ENCODE measurements around the gene OVCA2. TPM values are rescaled to one million over a fixed set of nuclear protein-coding genes. Genes with fewer than 3 reads are reported as not detected.

The OVCA2 gene
- total RNA-seq, 1 experiment from 2014 or later = 35.4 TPM

GRCh38 chr17:2090210-2090641, 48.4 kb downstream of the OVCA2 start:
- no peaks in the 10 kb centered on the region for H3K27me3 ChIP-seq (ENCODE audit: insufficient read depth, low read depth)
- intact Hi-C loops (cut with micrococcal nuclease; ENCODE audit: unreplicated experiment) = no loop called here
- no peaks in the 10 kb centered on the region for H3K79me2 ChIP-seq (ENCODE audit: low read depth)
- H3K27ac ChIP-seq = no peak overlapping the region
- H3K9me2 ChIP-seq (ENCODE audit: insufficient read depth) = no peaks in the 10 kb centered on the region
- H3F3A ChIP-seq (ENCODE audit: insufficient read depth, low read depth) = peaks cover 31% of the 10 kb centered on the region; the same call in 1 of the 2 replicates
- TF ChIP-seq CTCF (conservative IDR thresholded peaks at IDR 0.05) = no peak
- no peak for TF ChIP-seq EZH2 (IDR thresholded peaks at IDR 0.05; ENCODE audit: low read depth)
- H3K4me2 ChIP-seq = no peak overlapping the region
- H3K9me3 ChIP-seq (ENCODE audit: insufficient read depth, low read depth) = no peaks in the 10 kb centered on the region
- no peaks in the 10 kb centered on the region for H4K20me1 ChIP-seq (ENCODE audit: insufficient read depth)
- BruUV-seq (replicated peaks) = no TSS peak
- H3K4me3 ChIP-seq = no peak overlapping the region
- H3K36me3 ChIP-seq (ENCODE audit: low read depth) = no peaks in the 10 kb centered on the region
- DNase-seq = no peak
- POLR2A ChIA-PET (ENCODE audit: unreplicated experiment) = no interaction called here
- peaks cover 24% of the 10 kb centered on the region for H3K4me1 ChIP-seq (replicated peaks; ENCODE audit: insufficient read depth)
- CTCF ChIA-PET = interaction anchor here (0.7 kb wide), 1 partner anchor 13 kb away, joined by 5 read pairs; no protein-coding TSS in a partner anchor
- H2AFZ ChIP-seq = no peak overlapping the region

GRCh38 chr17:2090804-2091534, 49.1 kb downstream of the OVCA2 start:
- TF ChIP-seq EZH2 (IDR thresholded peaks at IDR 0.05; ENCODE audit: low read depth) = no peak
- no peak for TF ChIP-seq CTCF (conservative IDR thresholded peaks at IDR 0.05)
- CTCF ChIA-PET = no interaction called here
- H3K9me3 ChIP-seq (ENCODE audit: insufficient read depth, low read depth) = no peaks in the 10 kb centered on the region
- intact Hi-C loops (cut with micrococcal nuclease; ENCODE audit: unreplicated experiment) = no loop called here
- H3K27me3 ChIP-seq (ENCODE audit: insufficient read depth, low read depth) = no peaks in the 10 kb centered on the region
- peaks cover 17% of the 10 kb centered on the region for H3K4me1 ChIP-seq (replicated peaks; ENCODE audit: insufficient read depth)
- H3K27ac ChIP-seq = no peak overlapping the region
- H3K9me2 ChIP-seq (ENCODE audit: insufficient read depth) = no peaks in the 10 kb centered on the region
- no peak overlapping the region for H3K4me3 ChIP-seq
- no TSS peak for BruUV-seq (replicated peaks)
- H3F3A ChIP-seq (ENCODE audit: insufficient read depth, low read depth) = peaks cover 24% of the 10 kb centered on the region; the same call in 1 of the 2 replicates
- POLR2A ChIA-PET (ENCODE audit: unreplicated experiment) = interaction anchor here (0.6 kb wide), 1 partner anchor 42 kb away, joined by 3 read pairs; no protein-coding TSS in a partner anchor
- DNase-seq = peak; percentile 34
- no peaks in the 10 kb centered on the region for H3K79me2 ChIP-seq (ENCODE audit: low read depth)
- H4K20me1 ChIP-seq (ENCODE audit: insufficient read depth) = no peaks in the 10 kb centered on the region
- H3K36me3 ChIP-seq (ENCODE audit: low read depth) = no peaks in the 10 kb centered on the region
- no peak overlapping the region for H3K4me2 ChIP-seq
- H2AFZ ChIP-seq = no peak overlapping the region

GRCh38 chr17:2092253-2092652, 50.4 kb downstream of the OVCA2 start:
- no TSS peak for BruUV-seq (replicated peaks)
- H4K20me1 ChIP-seq (ENCODE audit: insufficient read depth) = no peaks in the 10 kb centered on the region
- no peak overlapping the region for H3K4me2 ChIP-seq
- no peak overlapping the region; the same call in 1 of the 2 replicates for H3K27ac ChIP-seq
- DNase-seq = no peak
- CTCF ChIA-PET = no interaction called here
- peaks cover 17% of the 10 kb centered on the region; the same call in 1 of the 2 replicates for H3F3A ChIP-seq (ENCODE audit: insufficient read depth, low read depth)
- H3K9me3 ChIP-seq (ENCODE audit: insufficient read depth, low read depth) = no peaks in the 10 kb centered on the region
- H3K27me3 ChIP-seq (ENCODE audit: insufficient read depth, low read depth) = no peaks in the 10 kb centered on the region
- TF ChIP-seq EZH2 (IDR thresholded peaks at IDR 0.05; ENCODE audit: low read depth) (no peak), CTCF (conservative IDR thresholded peaks at IDR 0.05) (no peak)
- H3K4me3 ChIP-seq = no peak overlapping the region
- H3K79me2 ChIP-seq (ENCODE audit: low read depth) = no peaks in the 10 kb centered on the region
- no peaks in the 10 kb centered on the region for H3K36me3 ChIP-seq (ENCODE audit: low read depth)
- H3K4me1 ChIP-seq (replicated peaks; ENCODE audit: insufficient read depth) = peaks cover 12% of the 10 kb centered on the region
- H2AFZ ChIP-seq = no peak overlapping the region
- POLR2A ChIA-PET (ENCODE audit: unreplicated experiment) = no interaction called here
- no peaks in the 10 kb centered on the region for H3K9me2 ChIP-seq (ENCODE audit: insufficient read depth)
- intact Hi-C loops (cut with micrococcal nuclease; ENCODE audit: unreplicated experiment) = no loop called here

Small RNA genes lying within 50 kb of the gene (microRNA-seq; reads per million reads assigned to microRNA genes)
- 576 reads per million, percentile 70 among the genes with 10 or more reads in this experiment for gene MIR132 (ENCODE audit: borderline number of aligned reads, borderline replicate concordance)
- 4.7 reads per million for gene MIR212 (ENCODE audit: borderline number of aligned reads, borderline replicate concordance)

Other genes with a start within 250 kb of the OVCA2 start
- gene SMYD4, start 212.1 kb upstream of the OVCA2 start, total RNA-seq (2021) = 19.0 and 23.3 TPM in 2 replicates
- gene RPA1, start 212.0 kb upstream of the OVCA2 start, total RNA-seq (2021) = 201 and 212 TPM in 2 replicates
- gene RTN4RL1, start 16.7 kb upstream of the OVCA2 start, total RNA-seq (2021) = 0.13 and 0.35 TPM in 2 replicates
- 36.7 and 44.9 TPM in 2 replicates for gene DPH1, start 11.9 kb upstream of the OVCA2 start, total RNA-seq (2021)
- gene HIC1, start 13.1 kb downstream of the OVCA2 start, total RNA-seq (2021) = 0.63 and 1.6 TPM in 2 replicates

Measured in PC-9 (cell line).